Uterus (tissue), 2 donors: ENCODE results near the gene RPS10.

ENCODE experiments used
- POLR2A ChIP-seq, 2 donors: fragments of 450-650 bp; IDR thresholded peaks; one replicate each; pipeline ENCODE4 v1.6.1; 2016; ENCODE audit warnings: antibody characterized with exemption in 2 of 2, mild to moderate bottlenecking in 1 of 2, moderate library complexity in 1 of 2
- TF ChIP-seq, protein P1 (sequence below), 4 experiments: fragments of 200-600 bp in 2 of 4; fragments of 450-650 bp in 2 of 4; sonication (generic) in 2 of 4; IDR thresholded peaks; one replicate each; pipeline ENCODE4 v1.5.1; 2016 to 2019; ENCODE audit warnings: antibody characterized with exemption in 4 of 4, mild to moderate bottlenecking in 2 of 4, moderate library complexity in 1 of 4

DNA sequence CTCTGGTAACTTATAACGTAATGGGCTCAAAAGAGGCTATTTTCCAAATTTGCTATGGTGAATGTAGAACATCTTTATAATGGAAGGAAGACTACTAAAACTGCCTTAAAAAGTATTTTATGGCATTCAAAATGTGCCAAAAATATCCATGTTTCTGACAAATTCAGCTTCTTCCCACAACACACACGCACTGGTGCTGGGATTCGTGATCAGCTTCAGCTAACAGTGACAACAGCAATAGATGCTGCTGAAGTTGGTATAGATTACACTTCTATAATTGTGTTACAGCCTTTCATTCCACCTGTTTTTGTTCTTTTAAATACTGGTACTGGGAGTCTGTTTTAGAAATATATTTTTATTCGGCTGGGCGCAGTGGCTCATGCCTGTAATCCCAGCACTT, 52.4 kb downstream of the RPS10 start:
- TF ChIP-seq, protein P1, sequence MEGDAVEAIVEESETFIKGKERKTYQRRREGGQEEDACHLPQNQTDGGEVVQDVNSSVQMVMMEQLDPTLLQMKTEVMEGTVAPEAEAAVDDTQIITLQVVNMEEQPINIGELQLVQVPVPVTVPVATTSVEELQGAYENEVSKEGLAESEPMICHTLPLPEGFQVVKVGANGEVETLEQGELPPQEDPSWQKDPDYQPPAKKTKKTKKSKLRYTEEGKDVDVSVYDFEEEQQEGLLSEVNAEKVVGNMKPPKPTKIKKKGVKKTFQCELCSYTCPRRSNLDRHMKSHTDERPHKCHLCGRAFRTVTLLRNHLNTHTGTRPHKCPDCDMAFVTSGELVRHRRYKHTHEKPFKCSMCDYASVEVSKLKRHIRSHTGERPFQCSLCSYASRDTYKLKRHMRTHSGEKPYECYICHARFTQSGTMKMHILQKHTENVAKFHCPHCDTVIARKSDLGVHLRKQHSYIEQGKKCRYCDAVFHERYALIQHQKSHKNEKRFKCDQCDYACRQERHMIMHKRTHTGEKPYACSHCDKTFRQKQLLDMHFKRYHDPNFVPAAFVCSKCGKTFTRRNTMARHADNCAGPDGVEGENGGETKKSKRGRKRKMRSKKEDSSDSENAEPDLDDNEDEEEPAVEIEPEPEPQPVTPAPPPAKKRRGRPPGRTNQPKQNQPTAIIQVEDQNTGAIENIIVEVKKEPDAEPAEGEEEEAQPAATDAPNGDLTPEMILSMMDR (IDR thresholded peaks at IDR 0.05), result no peak
- no peak for TF ChIP-seq POLR2A (IDR thresholded peaks at IDR 0.05)
